ENCODE results near the gene PYGO1. TPM values are rescaled to one million over a fixed set of nuclear protein-coding genes. Genes with fewer than 3 reads are reported as not detected.
"Not testable (repeated sequence)": the region's sequence is repeated elsewhere in the genome, so short reads cannot be mapped to it uniquely, and the experiment has no call there.

Gene PYGO1
- total RNA-seq, 2 donors from 2014 or later, result 2.0 to 2.5 TPM

- H3K4me3 ChIP-seq (ENCODE audit: low read length), result no peak overlapping the region
- Mint-ChIP-seq H3K27ac (no peak overlapping the region), H3K4me1 (no peaks in the 10 kb centered on the region), H3K4me3 (peak overlapping the region; percentile 89), H3K36me3 (ENCODE audit: low read depth) (peaks cover 2% of the 10 kb centered on the region), H3K27me3 (ENCODE audit: insufficient read depth) (no peaks in the 10 kb centered on the region), H3K9me3 (no peaks in the 10 kb centered on the region)
- H3K27ac ChIP-seq (ENCODE audit: low read depth, low read length), result no peak overlapping the region
- no peaks in the 10 kb centered on the region for H3K36me3 ChIP-seq (ENCODE audit: control insufficient read depth, insufficient read depth, low read length)
- H3K27me3 ChIP-seq (ENCODE audit: control insufficient read depth, insufficient read depth, low read length, poor library complexity, severe bottlenecking), result no peaks in the 10 kb centered on the region
- 85 to 91% methylated on average over 2 of the region's 2 CpGs for WGBS, 2 experiments (ENCODE audit: insufficient coverage in 1 of 2, insufficient read length in 1 of 2)
- H3K9me3 ChIP-seq (ENCODE audit: control insufficient read depth, low read length), result no peaks in the 10 kb centered on the region
- H3K9ac ChIP-seq (ENCODE audit: extremely low read depth, low read length, poor library complexity, severe bottlenecking), result no peak overlapping the region
- H3K4me1 ChIP-seq (ENCODE audit: control insufficient read depth, insufficient read depth, low read length), result no peaks in the 10 kb centered on the region
- no peak for TF ChIP-seq CTCF (conservative IDR thresholded peaks at IDR 0.05)
- DNase-seq, result no peak
These were observed 91.4 kb downstream of the PYGO1 start for GRCh38 chr15:55496716-55497115.

DNA sequence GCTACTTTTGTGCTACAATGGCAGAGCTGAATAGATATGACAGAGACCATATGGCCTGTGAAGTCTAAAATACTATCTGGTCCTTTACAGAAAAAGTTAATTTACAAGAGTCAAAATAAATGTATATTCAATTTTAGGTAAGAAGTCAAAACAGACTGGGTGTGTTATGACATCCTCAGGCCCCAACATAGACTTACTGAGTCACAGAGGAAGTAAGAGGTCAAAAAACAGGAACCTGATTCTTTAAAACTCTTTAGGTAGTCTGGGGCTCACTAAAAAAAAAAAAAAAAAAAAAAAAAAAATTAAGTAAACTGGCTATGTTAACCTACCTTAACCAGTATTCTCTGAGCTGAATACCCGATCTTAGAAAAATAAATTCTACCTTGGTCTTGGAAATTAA is 93.2 kb downstream of the PYGO1 start:
- TF ChIP-seq CTCF (conservative IDR thresholded peaks at IDR 0.05), result no peak
- no peaks in the 10 kb centered on the region for H3K4me1 ChIP-seq (ENCODE audit: control insufficient read depth, insufficient read depth, low read length)
- no peak overlapping the region for H3K4me3 ChIP-seq (ENCODE audit: low read length)
- H3K9ac ChIP-seq (ENCODE audit: extremely low read depth, low read length, poor library complexity, severe bottlenecking), result no peak overlapping the region
- H3K9me3 ChIP-seq (ENCODE audit: control insufficient read depth, low read length), result no peaks in the 10 kb centered on the region
- no peaks in the 10 kb centered on the region for H3K27me3 Mint-ChIP-seq (ENCODE audit: insufficient read depth)
- no peaks in the 10 kb centered on the region for H3K4me1 Mint-ChIP-seq
- H3K9me3 Mint-ChIP-seq, result no peaks in the 10 kb centered on the region
- H3K4me3 Mint-ChIP-seq, result no peak overlapping the region
- peaks cover 6% of the 10 kb centered on the region for H3K36me3 Mint-ChIP-seq (ENCODE audit: low read depth)
- H3K27ac ChIP-seq (ENCODE audit: low read depth, low read length), result no peak overlapping the region
- no peak for DNase-seq
- H3K36me3 ChIP-seq (ENCODE audit: control insufficient read depth, insufficient read depth, low read length), result no peaks in the 10 kb centered on the region
- H3K27me3 ChIP-seq (ENCODE audit: control insufficient read depth, insufficient read depth, low read length, poor library complexity, severe bottlenecking), result no peaks in the 10 kb centered on the region
- no peak overlapping the region for H3K27ac Mint-ChIP-seq
- 100% methylated on average over 1 of the region's 1 CpG; no CpG with 5 or more reads in 1 of the 2 experiments for WGBS, 2 experiments (ENCODE audit: insufficient coverage in 1 of 2, insufficient read length in 1 of 2)

GRCh38 chr15:55488952-55489600 is 99.1 kb downstream of the PYGO1 start:
- not testable (repeated sequence) for DNase-seq, H3K9me3 Mint-ChIP-seq
- WGBS, 2 experiments (ENCODE audit: insufficient coverage in 1 of 2, insufficient read length in 1 of 2), result 92 to 99% methylated on average over 9 of the region's 9 CpGs

More at GRCh38 chr15:55488952-55489600, 99.1 kb downstream of the PYGO1 start:
- not testable (repeated sequence) for H3K27ac ChIP-seq (ENCODE audit: low read depth, low read length); H3K27ac Mint-ChIP-seq; H3K4me1 ChIP-seq (ENCODE audit: control insufficient read depth, insufficient read depth, low read length); H3K4me3 ChIP-seq (ENCODE audit: low read length); H3K27me3 ChIP-seq (ENCODE audit: control insufficient read depth, insufficient read depth, low read length, poor library complexity, severe bottlenecking); H3K36me3 ChIP-seq (ENCODE audit: control insufficient read depth, insufficient read depth, low read length); H3K4me3 Mint-ChIP-seq; H3K9me3 ChIP-seq (ENCODE audit: control insufficient read depth, low read length); H3K27me3 Mint-ChIP-seq (ENCODE audit: insufficient read depth); H3K4me1 Mint-ChIP-seq; H3K9ac ChIP-seq (ENCODE audit: extremely low read depth, low read length, poor library complexity, severe bottlenecking)
- H3K36me3 Mint-ChIP-seq (ENCODE audit: low read depth), result peaks cover 44% of the 10 kb centered on the region

Other genes starting within 250 kb of the PYGO1 start
- gene CCPG1, start 180.0 kb downstream of the PYGO1 start, total RNA-seq, result 10 to 100 TPM; 40.7 to 63.5 TPM
- gene PIERCE2, start 179.8 kb downstream of the PYGO1 start, total RNA-seq, result 1 to 10 TPM; 3.2 to 3.6 TPM
- 1 to 10 TPM; 4.6 to 7.2 TPM for gene DNAAF4, start 80.1 kb downstream of the PYGO1 start, total RNA-seq
- 10 to 100 TPM; 32.6 to 51.5 TPM for gene PRTG, start 154.8 kb upstream of the PYGO1 start, total RNA-seq

All from endodermal cell (in vitro differentiated cells).